ENCODE results near the gene SREK1.

SREK1 gene

DNA sequence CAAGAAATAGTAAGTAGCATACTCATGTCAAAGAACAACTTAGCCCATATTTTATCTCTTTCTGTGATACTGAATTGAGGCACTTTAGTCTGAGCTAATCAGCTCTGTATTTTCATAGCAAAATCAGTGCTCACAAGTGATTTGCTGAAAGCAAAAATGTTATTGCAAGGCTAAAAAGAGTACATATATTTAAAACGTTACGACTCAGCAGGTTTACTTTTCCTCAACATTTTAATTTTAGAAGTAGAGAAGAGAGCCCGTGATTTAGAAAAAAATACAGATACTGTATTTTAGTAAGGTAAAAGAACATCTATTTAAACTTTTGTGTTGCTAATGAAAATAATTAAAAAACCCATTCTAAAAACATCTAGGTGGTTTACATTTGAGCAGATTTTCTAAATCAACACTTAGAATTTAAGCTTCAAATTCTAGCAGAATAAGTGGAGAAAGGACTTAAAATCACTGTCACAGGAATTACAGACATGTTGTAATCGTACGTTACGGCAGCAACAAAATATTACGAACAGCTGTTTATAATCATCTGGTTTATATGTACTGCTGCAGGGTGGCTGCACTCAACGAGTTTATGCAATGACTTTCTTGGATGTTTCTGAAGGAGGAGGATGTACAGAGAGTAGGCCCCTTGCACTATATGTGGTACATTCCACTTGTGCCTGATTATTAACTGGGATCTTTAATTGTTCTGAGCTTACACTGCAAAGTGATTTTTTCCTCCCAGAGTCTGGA, 20.1 kb downstream of the SREK1 start:
- DNase-seq (ENCODE audit: low read depth in 2 of 2): no peak

DNA sequence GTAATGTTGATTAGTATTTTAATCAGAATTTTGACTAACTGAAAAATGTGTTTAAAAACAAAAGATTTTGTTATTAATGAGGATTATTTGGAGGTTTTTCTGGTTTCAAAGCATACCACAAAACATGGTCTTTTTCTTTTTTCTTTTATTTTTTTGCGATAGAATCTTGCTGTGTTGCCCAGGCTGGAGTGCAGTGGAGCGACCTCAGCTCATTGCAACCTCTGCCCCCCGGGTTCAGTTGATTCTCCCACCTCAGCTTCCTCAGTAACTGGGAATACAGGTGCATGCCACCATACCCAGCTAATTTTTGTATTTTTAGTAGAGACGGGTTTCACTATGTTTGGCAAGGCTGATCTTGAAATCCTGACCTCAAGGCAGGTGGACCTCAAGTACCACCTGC, 24.1 kb downstream of the SREK1 start:
- no peak for DNase-seq (ENCODE audit: low read depth in 2 of 2)

DNA sequence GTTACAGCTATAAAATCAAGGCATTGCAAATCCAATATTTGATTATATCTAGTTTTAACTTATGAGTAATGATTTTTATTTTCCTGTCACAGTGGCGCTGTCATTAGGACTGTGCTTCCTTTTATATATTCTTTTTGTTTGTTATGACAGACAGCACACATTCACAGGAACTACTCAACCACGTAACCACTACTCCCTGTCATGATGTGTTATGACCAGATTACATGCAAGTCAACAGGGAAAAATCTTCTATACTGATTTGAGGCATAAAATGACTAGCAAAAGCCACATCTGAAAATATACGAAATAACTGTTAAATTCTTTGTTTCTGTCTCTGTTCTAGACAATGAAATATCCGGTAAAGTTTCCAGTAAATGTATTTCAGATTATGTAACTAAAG, 25.4 kb downstream of the SREK1 start:
- DNase-seq (ENCODE audit: low read depth in 2 of 2): no peak

DNA sequence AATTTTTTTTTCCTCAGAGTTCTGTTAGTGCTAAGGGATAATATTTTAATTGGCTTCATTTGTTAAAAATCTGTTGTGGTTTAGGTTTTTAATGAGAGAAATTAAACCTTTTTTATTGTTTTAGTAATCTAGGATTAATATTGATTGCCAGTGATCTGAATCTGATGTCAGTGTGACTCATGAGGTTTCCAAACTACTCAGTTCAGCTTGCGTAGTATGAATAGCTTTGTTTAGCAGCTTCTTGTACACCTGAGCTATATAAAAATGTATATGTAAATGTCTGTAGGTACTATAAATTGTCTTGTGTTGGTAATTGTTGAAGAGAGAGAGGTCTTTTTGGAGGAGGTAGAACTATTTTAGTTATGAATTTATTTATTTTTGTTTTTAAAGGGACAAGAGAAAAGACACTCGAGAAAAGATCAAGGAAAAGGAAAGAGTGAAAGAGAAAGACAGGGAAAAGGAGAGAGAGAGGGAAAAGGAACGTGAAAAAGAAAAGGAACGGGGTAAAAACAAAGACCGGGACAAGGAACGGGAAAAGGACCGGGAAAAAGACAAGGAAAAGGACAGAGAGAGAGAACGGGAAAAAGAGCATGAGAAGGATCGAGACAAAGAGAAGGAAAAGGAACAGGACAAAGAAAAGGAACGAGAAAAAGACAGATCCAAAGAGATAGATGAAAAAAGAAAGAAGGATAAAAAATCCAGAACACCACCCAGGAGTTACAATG, 26.3 kb downstream of the SREK1 start:
- no peak for DNase-seq (ENCODE audit: low read depth in 2 of 2)

DNA sequence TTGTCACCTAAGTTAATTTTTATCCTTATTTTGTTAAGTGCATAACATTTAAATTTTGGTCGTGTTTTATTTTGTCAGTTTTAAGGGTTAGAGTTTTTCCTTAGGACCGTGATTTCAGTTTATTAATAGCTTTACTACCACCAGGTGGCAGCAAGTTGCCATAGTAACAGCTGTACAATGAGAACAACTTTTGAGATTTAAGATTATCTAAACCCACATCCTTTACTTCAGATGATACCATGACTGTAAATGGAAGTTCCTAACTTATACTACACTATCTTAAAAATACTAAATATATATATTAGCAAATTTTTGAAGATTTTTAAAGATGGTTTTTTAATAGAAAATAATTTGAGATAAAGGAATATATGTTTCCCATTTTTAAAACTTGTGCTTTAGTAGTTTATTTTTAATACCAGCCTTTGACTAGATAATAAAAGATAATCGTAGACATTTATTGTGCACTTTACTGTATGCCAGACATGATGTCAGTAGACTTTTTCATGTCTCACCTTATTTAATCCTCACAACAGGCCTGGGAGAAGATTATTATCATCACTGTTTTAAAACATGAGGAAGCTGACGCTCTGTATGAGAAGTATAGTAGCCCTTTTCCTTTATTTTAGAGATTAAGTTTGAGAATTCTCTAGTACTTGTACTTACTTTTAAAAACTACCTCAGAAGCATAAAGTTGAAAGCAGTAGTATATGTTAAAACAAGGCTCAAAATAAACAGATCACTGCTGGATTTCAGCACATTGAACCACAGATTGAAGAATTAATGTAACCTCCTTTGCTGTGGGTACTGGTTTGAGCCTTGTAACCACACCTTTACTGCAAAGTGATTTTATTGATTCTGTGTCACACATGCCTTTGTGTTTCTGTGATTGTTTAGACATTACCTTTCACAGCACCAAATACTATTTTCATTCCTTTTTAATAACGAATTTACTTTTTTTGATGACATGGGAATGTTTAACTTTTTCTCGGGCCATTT, 27.5 kb downstream of the SREK1 start:
- peak in 1 of 2 experiments; percentile 11 for DNase-seq (ENCODE audit: low read depth in 2 of 2)

DNA sequence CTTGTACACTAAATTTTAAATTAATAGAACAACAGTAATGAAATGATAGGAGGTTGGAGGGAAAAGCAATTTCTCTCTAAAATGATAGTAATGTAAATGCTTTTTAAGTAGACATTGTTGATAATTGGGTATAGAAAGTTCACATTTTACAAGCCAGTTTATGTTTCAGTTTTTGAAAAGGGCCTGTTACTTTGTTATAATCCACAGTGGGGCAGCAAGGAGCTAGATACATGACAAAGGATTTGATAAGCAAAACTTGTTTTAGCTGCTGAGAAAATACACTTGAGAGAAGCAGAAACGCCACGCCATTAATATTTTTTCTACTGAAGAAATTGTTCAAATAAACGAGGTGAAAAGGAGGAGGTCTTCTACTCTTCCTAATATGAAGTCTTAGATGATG, 30.2 kb downstream of the SREK1 start:
- no peak for DNase-seq (ENCODE audit: low read depth in 2 of 2)

DNA sequence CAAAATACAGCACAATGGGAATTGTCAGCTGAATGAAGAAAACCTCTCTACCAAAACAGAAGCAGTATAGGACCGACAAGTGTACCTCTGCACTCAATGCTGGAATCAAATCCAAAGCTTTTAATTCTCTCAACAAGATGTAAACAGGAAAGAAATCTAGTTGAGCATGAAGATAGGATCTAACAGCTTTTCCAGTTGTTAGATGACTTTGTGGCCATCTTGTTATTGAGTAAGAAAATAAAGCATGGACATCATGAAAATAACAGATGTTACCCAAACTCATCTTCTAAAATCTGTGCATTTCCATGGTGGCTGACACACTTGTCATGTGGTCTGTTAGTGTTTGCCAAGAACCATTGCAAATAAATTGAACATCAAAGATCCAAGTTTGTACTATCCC, 34.7 kb downstream of the SREK1 start:
- no peak for DNase-seq (ENCODE audit: low read depth in 2 of 2)

DNA sequence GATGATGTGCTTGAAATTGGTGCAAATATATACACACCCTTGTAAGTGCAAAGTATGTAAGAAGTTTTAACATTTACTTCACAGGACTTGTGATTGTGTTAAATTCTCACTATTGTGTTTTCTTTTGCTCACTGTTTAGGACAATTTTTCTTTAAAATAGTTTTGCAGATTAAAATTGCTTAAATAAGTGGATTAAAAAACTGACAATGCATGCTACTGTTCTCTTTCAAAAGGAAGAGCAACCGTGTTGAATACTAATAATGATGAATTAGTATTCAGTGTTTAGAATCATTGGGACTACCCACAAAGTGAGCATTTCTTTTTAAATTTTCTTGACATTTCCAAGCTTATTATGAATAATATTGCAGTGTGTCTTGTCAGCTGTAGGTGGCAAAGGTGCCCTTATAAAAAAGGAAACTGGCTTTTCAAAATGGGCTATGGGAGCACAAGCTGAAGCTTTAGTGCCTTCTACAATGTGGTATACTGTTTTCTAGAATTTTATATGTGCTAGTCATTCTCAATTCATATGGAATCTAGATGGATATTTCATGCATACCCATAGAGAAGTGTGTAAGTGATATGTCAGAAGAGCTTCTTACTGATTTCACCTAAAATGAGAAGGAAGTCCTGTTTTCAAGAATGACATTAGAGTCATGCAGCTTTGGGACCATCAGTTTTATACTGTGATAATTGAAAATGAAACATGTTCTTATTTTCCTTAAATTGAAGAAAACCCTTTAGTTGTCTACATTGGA, 35.4 kb downstream of the SREK1 start:
- DNase-seq (ENCODE audit: low read depth in 2 of 2): no peak

DNA sequence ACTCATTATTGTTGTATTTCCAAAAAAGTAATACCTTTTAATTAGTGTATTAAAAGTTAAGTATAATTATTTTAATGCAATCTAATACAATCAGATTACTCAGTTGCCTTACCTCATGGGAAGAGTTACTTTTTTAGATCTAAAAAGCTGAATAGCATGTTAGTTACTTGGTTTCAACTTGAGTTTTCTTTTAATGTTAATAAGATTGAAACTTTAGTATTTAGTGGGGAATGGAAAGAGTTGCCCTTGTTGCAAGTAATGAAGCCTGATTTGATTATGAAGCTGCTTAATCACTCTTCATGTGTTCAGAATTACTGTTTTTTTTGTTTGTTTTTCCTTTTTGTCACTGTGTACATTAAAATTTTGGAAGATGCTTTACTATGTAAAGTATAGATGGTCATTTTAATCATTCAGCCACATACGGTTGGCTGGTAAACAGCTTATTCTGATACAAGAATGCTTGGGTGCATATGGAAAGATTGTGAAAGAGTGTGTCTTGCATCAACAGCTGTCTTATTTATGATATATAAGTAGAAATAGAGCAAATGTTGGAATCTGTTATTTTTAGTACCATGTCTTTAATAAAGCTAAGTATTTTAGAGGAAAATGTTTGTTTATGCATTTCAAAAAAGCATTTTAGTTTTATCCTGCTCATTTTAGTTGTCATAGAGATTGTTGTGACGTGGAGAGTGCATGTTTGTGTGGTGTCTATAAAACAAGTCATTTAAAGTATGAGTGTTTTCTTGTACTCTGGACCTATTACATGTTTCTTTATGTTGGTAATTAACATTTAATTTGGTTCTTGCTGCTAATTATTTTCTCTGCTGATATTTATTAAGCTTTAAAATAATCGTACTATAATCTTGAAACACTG, 36.4 kb downstream of the SREK1 start:
- DNase-seq (ENCODE audit: low read depth in 2 of 2): no peak

DNA sequence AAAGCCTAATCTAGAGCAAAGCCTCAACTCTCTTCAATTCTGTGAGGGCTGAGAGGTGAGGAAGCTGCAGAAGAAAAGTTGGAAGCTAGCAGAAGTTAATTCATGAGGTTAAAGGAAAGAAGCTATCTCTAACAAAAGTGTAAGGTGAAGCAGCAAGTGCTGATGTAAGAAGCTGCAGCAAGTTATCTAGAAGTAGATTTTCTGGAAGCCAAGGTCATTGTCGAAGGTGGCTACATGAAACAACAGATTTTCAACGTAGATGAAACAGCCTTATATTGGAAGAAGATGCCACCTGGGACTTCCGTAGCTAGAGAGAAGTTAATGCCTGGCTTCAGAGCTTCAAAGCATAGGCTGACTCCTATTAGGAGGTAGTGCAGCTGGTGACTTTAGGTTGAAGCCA, 42.0 kb downstream of the SREK1 start:
- no peak for DNase-seq (ENCODE audit: low read depth in 2 of 2)

DNA sequence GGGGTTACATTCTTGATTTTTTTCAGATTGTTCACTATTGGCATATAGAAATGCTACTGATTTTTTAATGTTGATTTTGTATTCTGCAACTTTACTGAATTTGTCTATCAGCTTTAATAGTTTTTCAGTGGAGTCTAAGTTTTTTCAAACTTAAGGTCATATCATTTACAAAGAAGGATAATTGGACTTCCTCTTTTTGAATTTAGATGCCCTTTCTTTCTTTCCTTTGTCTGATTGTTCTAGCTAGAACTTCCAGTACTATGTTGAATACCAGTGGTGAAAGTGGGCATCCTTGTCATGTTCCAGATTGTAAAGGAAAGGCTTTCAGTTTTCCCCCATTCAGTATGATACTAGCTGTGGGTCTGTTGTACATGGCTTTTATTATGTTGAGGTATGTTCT, 49.3 kb downstream of the SREK1 start:
- DNase-seq (ENCODE audit: low read depth in 2 of 2): no peak

DNA sequence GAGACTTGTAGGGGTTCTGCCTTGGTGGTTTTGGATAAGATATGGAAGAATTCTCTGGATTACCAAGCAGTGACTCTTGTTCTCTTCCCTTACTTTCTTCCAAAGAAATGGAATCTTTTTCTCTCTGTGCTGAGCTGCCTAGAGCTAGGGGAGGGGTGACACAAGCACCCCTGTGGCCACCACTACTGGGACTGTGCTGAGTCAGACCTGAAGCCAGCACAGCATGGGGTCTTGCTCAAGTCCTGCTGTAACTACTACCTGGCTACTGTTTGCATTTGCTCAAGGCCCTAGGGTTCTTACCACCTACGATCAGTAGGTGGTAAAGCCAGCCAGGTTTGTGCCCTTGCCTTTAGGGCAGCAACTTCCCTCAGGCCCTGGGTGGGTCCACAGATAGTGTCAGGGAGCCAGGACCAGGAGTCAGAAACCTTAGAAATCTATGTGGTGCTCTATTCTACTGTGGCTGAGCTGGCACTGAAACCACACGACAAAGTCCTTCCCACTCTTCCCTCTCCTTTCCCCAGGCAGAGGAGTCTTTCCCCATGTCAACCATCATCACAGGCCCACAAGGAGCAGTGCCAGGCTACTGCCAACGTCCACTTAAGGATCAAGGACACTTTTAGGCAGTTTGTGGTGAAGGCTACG, 53.8 kb downstream of the SREK1 start:
- DNase-seq (ENCODE audit: low read depth in 2 of 2): no peak

DNA sequence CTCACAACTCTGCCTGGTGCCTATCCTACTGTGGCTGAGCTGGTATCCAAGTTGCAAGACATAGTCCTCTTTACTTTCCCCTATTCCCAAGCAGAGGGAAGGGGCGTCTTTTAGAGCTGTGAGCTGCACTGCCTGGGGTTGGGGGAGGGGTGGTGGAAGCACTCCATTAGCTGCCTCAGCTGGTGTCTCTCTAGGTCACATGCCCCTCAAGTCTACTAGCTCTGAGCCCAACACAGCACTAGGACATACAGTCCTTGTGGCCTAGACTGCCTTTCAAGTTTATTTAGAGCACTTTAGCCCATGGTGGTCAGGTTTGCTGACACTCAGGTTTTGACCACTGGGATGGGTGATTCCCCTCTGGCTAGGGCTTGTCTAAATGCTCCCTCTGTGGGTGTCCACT, 54.7 kb downstream of the SREK1 start:
- no peak for DNase-seq (ENCODE audit: low read depth in 2 of 2)

DNA sequence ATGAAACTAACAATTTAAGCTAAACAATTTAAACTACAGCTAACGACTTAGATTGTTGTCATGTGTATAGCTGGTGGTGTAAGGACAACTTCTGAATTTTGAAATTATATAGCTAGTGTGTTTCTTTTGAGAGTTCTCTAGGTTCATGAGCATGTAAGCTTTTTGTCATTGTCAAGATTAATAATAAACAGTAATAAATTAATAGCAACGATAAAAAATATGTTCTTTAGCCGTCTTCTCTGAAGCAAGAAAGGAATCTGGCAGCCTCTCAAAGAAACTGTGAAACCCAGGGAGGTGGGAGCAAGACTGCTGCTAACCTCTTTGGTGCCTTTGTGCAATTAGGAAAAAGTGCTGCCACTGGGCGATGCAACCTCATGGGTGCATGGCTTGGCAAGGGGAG, 59.4 kb downstream of the SREK1 start:
- DNase-seq (ENCODE audit: low read depth in 2 of 2): no peak

DNA sequence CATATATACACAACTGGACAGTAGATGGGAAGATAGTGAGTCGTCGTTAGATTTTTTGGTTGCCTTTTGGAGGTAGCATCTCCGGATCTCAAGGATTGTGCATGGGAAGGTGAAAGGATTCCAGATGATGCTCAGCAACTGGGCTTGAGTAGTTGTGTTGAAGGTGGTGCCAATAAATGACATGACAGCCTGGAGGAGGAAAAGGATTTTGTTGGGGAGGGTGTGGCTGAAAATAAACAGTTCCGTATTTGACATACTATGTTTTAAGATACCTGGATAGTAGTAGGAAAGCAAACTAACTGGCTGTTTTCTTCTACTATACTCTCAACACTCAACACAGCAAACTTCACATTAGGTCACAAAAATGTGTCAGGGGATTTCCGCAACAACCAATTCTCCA, 62.4 kb downstream of the SREK1 start:
- no peak for DNase-seq (ENCODE audit: low read depth in 2 of 2)

DNA sequence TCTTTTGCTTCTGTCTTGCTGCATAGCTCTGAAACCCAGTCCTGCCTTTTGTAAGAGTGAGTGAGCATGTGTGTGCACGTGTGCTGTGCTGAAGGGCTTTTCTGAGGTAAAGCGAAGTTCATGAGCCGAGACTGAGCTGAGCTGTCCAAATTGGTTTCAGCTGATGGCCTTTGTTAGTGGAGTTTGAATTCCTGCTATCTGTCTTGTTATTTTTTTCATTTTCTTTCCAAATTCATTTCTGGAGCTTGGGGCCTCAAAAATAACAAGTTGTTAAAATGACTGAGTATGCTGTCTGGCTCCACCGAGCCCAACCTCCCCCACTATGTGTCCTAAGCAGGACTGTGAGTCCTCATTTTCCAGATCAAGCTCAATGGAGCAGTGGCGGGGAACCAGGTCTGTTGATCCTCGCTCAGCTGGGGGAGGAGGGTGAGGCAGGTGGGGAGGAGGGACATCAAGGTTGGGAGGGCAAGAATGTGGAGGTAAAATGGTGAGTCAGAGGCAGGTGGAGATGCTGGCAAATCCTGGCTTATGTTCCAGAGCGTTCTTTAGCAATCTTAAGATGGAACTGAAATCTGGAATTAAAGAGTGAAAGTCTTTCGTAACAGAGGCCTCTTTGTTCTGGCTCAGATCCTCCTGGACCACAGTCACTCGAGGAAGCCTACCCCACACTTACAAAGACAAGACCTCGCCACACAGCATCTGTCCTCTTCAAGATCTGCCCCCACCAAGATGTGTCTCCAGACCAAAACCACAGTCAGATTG, 63.9 kb downstream of the SREK1 start:
- no peak for DNase-seq (ENCODE audit: low read depth in 2 of 2)

DNA sequence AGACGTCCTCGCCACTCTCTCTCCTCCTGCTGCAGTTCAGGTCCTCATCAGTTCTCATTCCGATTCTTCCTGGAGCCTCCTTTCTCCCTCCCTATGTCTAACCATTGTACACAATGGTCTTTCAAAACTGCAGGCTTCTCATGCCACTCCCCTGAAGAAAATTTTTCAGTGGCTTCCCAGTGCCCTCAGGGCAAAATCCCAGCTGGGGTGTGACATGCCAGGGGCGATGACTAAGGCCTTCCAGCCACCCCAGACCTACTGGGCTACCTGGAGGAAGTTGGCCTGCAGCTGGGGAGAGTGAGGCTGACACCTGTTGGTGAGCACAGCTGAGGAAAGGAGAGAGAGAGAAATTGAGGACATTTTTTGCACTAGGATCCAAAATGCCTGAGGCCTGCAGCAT, 65.2 kb downstream of the SREK1 start:
- no peak for DNase-seq (ENCODE audit: low read depth in 2 of 2)

DNA sequence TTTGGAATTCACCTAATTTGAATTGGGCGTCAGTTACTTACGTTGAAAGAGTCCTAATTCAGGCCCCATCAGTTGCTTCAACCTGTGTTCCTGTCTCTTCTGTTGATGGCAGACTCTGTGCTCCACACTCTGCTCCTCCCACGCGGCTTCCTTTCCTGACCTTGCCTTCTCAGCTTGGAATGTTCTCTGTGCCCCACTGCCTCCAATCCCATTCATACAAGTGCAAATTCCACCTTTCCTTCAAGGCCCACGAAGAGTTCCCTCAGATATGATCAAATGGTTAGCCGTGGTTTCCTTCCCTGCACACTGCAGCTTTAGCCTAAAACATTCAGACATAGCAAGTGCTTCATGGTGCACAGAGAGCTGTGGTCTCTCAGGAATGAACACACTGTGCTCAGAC, 65.7 kb downstream of the SREK1 start:
- DNase-seq (ENCODE audit: low read depth in 2 of 2): no peak

DNA sequence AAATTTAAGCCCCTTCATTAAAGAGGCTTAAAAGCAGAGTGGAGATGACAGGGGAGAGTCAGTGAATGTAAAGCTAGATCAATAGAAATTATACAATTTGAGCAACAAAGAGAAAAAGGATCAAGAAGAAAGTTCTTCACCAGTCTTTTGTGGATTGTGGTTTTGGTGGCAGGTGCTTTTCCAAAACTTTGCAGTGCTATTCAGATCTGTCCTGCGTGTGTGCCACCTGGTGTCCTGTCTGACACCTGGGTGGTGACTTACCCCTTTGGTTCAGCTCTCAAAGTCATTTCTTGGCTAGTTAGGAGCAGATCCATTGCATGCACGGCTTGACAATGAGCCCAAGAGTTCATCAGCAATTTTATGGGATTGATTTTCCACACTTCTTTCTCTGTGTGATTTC, 69.4 kb downstream of the SREK1 start:
- DNase-seq (ENCODE audit: low read depth in 2 of 2): no peak

Data from stimulated activated CD4-positive, alpha-beta T cell treated with anti-CD3 and anti-CD28 coated beads, Interleukin-12 subunit alpha, Interleukin-12 subunit beta, amount 100 ng/mL, for 24 hours (primary cell).